HG03432 (cell line): ENCODE results near the gene CEP43.
A peak's percentile ranks its signal among the peaks of the same experiment; 100 is the strongest.

ENCODE experiments used
- ATAC-seq: cut with Tn5 transposase; IDR thresholded peaks from one replicate; pipeline ENCODE4 v1.9.1; 2021; ENCODE audit warnings: mild to moderate bottlenecking, moderate library complexity; ENCODE audit not compliant: unreplicated experiment

The CEP43 gene

GRCh38 chr6:167007985-167008384 lies 8.8 kb downstream of the CEP43 start:
- no peak for ATAC-seq

- ATAC-seq = no peak
Measured at GRCh38 chr6:167013067-167013466, 13.9 kb downstream of the CEP43 start.

- no peak for ATAC-seq
Measured at GRCh38 chr6:167013946-167014345, 14.7 kb downstream of the CEP43 start.

GRCh38 chr6:167015302-167015701 lies 16.1 kb downstream of the CEP43 start:
- ATAC-seq = no peak

GRCh38 chr6:167020206-167020605 lies 21.0 kb downstream of the CEP43 start:
- peak; percentile 92 for ATAC-seq

- ATAC-seq = no peak
Measured at GRCh38 chr6:167027308-167027707, 28.1 kb downstream of the CEP43 start.

GRCh38 chr6:167027772-167028171 lies 28.6 kb downstream of the CEP43 start:
- no peak for ATAC-seq

GRCh38 chr6:167030222-167031072 lies 31.2 kb downstream of the CEP43 start:
- no peak for ATAC-seq

GRCh38 chr6:167031082-167031709 lies 32.0 kb downstream of the CEP43 start:
- no peak for ATAC-seq

- no peak for ATAC-seq
Measured at GRCh38 chr6:167034056-167034455, 34.9 kb downstream of the CEP43 start.

GRCh38 chr6:167037762-167038161 lies 38.6 kb downstream of the CEP43 start:
- ATAC-seq = no peak

GRCh38 chr6:167044696-167045095 lies 45.5 kb downstream of the CEP43 start:
- no peak for ATAC-seq

- no peak for ATAC-seq
Measured at GRCh38 chr6:167045828-167046580, 46.8 kb downstream of the CEP43 start.

GRCh38 chr6:167046861-167047495 lies 47.8 kb downstream of the CEP43 start:
- ATAC-seq = peak; percentile 29

- ATAC-seq = peak; percentile 84
Measured at GRCh38 chr6:167047554-167047953, 48.4 kb downstream of the CEP43 start.
